Measurements from ENCODE around the gene ZNF624. TPM values are rescaled to one million over a fixed set of nuclear protein-coding genes. Genes with fewer than 3 reads are reported as not detected.
A peak's percentile ranks its signal among the peaks of the same experiment; 100 is the strongest.
"Not testable (repeated sequence)": the region's sequence is repeated elsewhere in the genome, so short reads cannot be mapped to it uniquely, and the experiment has no call there.

ZNF624 gene
- 1 to 10 TPM; 3.8 to 4.8 TPM for total RNA-seq

DNA sequence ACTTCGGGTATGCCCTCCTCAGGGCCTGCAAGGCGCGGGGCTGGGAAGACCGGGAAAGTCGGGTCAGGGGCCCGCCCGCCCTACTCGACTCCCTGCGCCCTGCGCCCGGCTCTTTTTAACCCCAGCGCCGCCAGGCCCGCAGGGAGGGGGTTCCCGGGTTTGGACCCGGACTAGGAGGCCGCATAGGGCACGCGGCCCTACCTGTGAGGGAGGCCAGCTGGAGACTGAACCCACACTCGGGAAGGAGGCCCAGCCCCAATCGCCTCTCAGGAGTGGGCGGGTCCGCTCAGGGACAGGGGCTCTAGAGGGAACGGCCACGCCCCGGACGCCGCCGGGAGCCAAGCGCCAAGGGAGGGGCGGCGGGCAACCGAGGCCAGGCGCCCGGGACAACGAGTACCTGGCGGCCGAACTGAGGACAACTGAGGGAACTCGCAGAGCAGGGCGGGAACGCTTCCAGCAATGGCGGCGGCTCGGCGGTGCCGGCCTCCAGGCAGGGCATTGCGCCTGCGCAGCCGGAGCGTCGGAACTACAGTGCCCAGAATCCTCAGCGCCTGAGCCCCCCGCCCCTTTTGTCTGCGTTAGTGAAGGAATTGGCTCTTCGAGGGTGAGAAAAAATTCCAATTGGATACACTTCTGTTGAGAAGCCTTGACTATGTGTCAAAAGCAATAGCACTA lies at the start of gene ZNF624:
ZNF624 (minus strand) TSS at position 484 of the 675 bp plus-strand sequence.
- Mint-ChIP-seq H3K36me3 (ENCODE audit: low read depth) (no peaks in the 10 kb centered on the region), H3K27ac (peak within 1 kb of the TSS; percentile 58), H3K27me3 (peaks cover 2% of the 10 kb centered on the region), H3K4me3 (peak within 1 kb of the TSS; percentile 84), H3K9me3 (no peaks in the 10 kb centered on the region), H3K4me1 (ENCODE audit: low read depth) (peaks cover 17% of the 10 kb centered on the region)
- no peak for TF ChIP-seq CTCF (IDR thresholded peaks at IDR 0.05)
- DNase-seq: peak; percentile 90
- ChIA-PET POLR2A (interaction anchor here (1.2 kb wide), 1 partner anchor 14 kb away, joined by 3 read pairs; no protein-coding TSS in a partner anchor), CTCF (interaction anchor here (0.6 to 1.4 kb wide), 4 partner anchors 11 to 1201 kb away, joined by 3 read pairs; no protein-coding TSS in a partner anchor)
- peak; percentile 98 for ATAC-seq
- intact Hi-C loops (cut with micrococcal nuclease): no loop called here

GRCh38 chr17:16697603-16698002 lies 44.0 kb upstream of the ZNF624 start:
- H3K27me3 Mint-ChIP-seq; ATAC-seq; intact Hi-C loops (cut with micrococcal nuclease); CTCF ChIA-PET; H3K4me3 Mint-ChIP-seq; H3K27ac Mint-ChIP-seq; H3K9me3 Mint-ChIP-seq; POLR2A ChIA-PET; H3K36me3 Mint-ChIP-seq (ENCODE audit: low read depth); H3K4me1 Mint-ChIP-seq (ENCODE audit: low read depth); DNase-seq: not testable (repeated sequence)

- CTCF ChIA-PET: interaction anchor here (0.7 to 2.0 kb wide), 6 partner anchors 82 to 386 kb away, joined by 3 to 15 read pairs (median 4); no protein-coding TSS in a partner anchor
- intact Hi-C loops (cut with micrococcal nuclease); DNase-seq; H3K27me3 Mint-ChIP-seq; H3K4me1 Mint-ChIP-seq (ENCODE audit: low read depth); H3K9me3 Mint-ChIP-seq; POLR2A ChIA-PET; H3K36me3 Mint-ChIP-seq (ENCODE audit: low read depth); ATAC-seq: not testable (repeated sequence)
- H3K27ac Mint-ChIP-seq: peak overlapping the region; percentile 25
- H3K4me3 Mint-ChIP-seq: peak overlapping the region; percentile 24
These were observed 36.8 kb upstream of the ZNF624 start for GRCh38 chr17:16690447-16690846.

GRCh38 chr17:16689731-16690281 lies 36.2 kb upstream of the ZNF624 start, which contains the start of gene CCDC144A:
Gene CCDC144A, plus strand, starts transcription at chr17:16690241. Its CDS starts 160 bp downstream, at chr17:16690401.
- H3K4me1 Mint-ChIP-seq (ENCODE audit: low read depth); H3K9me3 Mint-ChIP-seq; intact Hi-C loops (cut with micrococcal nuclease); H3K36me3 Mint-ChIP-seq (ENCODE audit: low read depth); H3K27me3 Mint-ChIP-seq; POLR2A ChIA-PET: not testable (repeated sequence)
- DNase-seq (peak; percentile 91), ATAC-seq (peak; percentile 79)
- CTCF ChIA-PET: interaction anchor here (0.7 to 2.0 kb wide), 6 partner anchors 82 to 385 kb away, joined by 3 to 15 read pairs (median 4); no protein-coding TSS in a partner anchor
- Mint-ChIP-seq H3K4me3 (peak within 1 kb of the TSS; percentile 24), H3K27ac (peak within 1 kb of the TSS; percentile 25)
- peak; percentile 98 for TF ChIP-seq CTCF (IDR thresholded peaks at IDR 0.05)

DNA sequence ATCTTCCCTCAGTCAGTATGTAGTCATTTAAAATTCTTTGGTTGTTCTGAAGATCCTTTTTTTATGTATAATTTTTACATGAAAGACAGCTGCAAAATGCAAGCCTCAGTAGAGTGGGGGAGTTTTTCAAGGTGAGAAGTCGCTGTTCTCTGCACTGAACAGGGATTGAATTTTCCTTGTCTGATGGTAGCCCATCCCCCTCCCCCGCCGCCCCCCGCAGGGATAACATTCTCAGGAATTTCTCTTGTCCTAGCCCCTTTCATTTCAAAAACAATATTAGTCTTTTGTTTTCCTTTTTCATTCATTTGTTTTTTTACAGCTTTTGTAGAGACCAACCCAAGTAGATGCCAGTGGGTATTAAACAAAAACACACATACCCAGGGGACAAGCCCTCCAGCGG lies 33.5 kb upstream of the ZNF624 start:
- POLR2A ChIA-PET, CTCF ChIA-PET: not testable (repeated sequence)
- peaks cover 16% of the 10 kb centered on the region for H3K27me3 Mint-ChIP-seq

GRCh38 chr17:16686019-16686418 lies 32.4 kb upstream of the ZNF624 start:
- H3K27ac Mint-ChIP-seq; POLR2A ChIA-PET; intact Hi-C loops (cut with micrococcal nuclease); H3K36me3 Mint-ChIP-seq (ENCODE audit: low read depth); H3K9me3 Mint-ChIP-seq; DNase-seq; H3K4me1 Mint-ChIP-seq (ENCODE audit: low read depth); ATAC-seq; CTCF ChIA-PET; H3K4me3 Mint-ChIP-seq: not testable (repeated sequence)
- peaks cover 18% of the 10 kb centered on the region for H3K27me3 Mint-ChIP-seq

More for the DNA sequence above, 33.5 kb upstream of the ZNF624 start:
- H3K4me1 Mint-ChIP-seq (ENCODE audit: low read depth); intact Hi-C loops (cut with micrococcal nuclease); ATAC-seq; DNase-seq; H3K27ac Mint-ChIP-seq; H3K4me3 Mint-ChIP-seq; H3K9me3 Mint-ChIP-seq; H3K36me3 Mint-ChIP-seq (ENCODE audit: low read depth): not testable (repeated sequence)

GRCh38 chr17:16683290-16684138 lies 29.9 kb upstream of the ZNF624 start:
- H3K9me3 Mint-ChIP-seq; H3K4me3 Mint-ChIP-seq; intact Hi-C loops (cut with micrococcal nuclease); POLR2A ChIA-PET; CTCF ChIA-PET; H3K36me3 Mint-ChIP-seq (ENCODE audit: low read depth); H3K27ac Mint-ChIP-seq; DNase-seq; H3K4me1 Mint-ChIP-seq (ENCODE audit: low read depth); ATAC-seq: not testable (repeated sequence)
- H3K27me3 Mint-ChIP-seq: peaks cover 18% of the 10 kb centered on the region
